Fibroblast of mammary gland (primary cell): ENCODE results near the gene FBXL5.

Source experiments
- DNase-seq: peaks from one replicate; pipeline ENCODE4 v3.0.0-alpha.2; 2010; ENCODE audit warnings: low read depth
- H3K4me3 ChIP-seq: 2 replicates; pipeline ENCODE4 v1.5.1; 2011; ENCODE audit warnings: low read depth, mild to moderate bottlenecking, low read length, moderate library complexity; ENCODE audit not compliant: control insufficient read depth
- CTCF ChIP-seq: conservative IDR thresholded peaks from 2 replicates; pipeline ENCODE4 v1.5.1; 2011; ENCODE audit warnings: low read depth, low read length, inconsistent platforms; ENCODE audit not compliant: control insufficient read depth, insufficient read depth

FBXL5 gene

GRCh38 chr4:15688051-15688450, 32.9 kb upstream of the FBXL5 start:
- TF ChIP-seq CTCF = no peak
- no peak overlapping the region for H3K4me3 ChIP-seq
- DNase-seq = peak; percentile 52

- H3K4me3 ChIP-seq = no peak overlapping the region
- no peak for DNase-seq
- no peak for TF ChIP-seq CTCF
Measured at GRCh38 chr4:15684498-15684897, 29.3 kb upstream of the FBXL5 start.

- peak overlapping the region; percentile 92 for H3K4me3 ChIP-seq
- DNase-seq = no peak
- no peak for TF ChIP-seq CTCF
Measured at GRCh38 chr4:15683143-15683495, 28.0 kb upstream of the FBXL5 start.

- H3K4me3 ChIP-seq = peak overlapping the region; percentile 92
- peak; percentile 32 for DNase-seq
- TF ChIP-seq CTCF = no peak
Measured at GRCh38 chr4:15682242-15683142, 27.3 kb upstream of the FBXL5 start.

GRCh38 chr4:15681372-15682241, 26.4 kb upstream of the FBXL5 start, which contains the start of gene FAM200B:
Gene FAM200B (plus strand): TSS chr4:15681827. CDS start chr4:15686978, 5,151 bp downstream.
- TF ChIP-seq CTCF = no peak
- peak within 1 kb of the TSS; percentile 92 for H3K4me3 ChIP-seq
- DNase-seq = peak; percentile 98

- no peak for DNase-seq
- TF ChIP-seq CTCF = no peak
- peak overlapping the region; percentile 92 for H3K4me3 ChIP-seq
Measured at GRCh38 chr4:15681067-15681371, 25.9 kb upstream of the FBXL5 start.
